ENCODE measurements around the gene EMB.
"Not testable (repeated sequence)": the region's sequence is repeated elsewhere in the genome, so short reads cannot be mapped to it uniquely, and the experiment has no call there.

Gene EMB

DNA sequence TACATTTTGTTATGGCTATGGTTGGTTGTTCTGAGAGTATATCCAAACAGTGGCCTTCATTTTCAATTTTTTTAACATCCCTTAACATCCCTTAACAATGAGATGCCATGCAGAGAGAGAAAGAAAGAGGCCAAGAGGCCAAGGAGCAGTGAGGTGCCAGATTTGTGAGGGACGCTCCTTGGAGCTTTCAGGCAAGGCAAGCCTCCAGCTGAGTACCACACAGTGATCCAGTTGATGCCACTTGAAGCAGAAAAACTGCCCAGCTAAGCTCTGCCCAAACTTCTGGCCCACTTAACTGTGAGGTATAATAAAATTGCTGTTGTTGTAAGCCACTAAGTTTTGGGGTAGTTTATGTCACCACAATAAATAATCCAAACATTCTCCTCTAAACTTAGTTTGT lies 22.6 kb upstream of the EMB start:
- Histone ChIP-seq H3K9ac (no peak overlapping the region), H3K4me1 (ENCODE audit: low read depth, poor library complexity, severe bottlenecking) (no peaks in the 10 kb centered on the region), H3K36me3 (ENCODE audit: insufficient read depth) (no peaks in the 10 kb centered on the region), H3K4me3 (IDR thresholded peaks at IDR 0.05; ENCODE audit: insufficient read depth, low read depth, low read length) (no peak overlapping the region), H3K27me3 (ENCODE audit: insufficient read depth, low read depth) (no peaks in the 10 kb centered on the region), H4K20me1 (ENCODE audit: insufficient read depth) (no peaks in the 10 kb centered on the region), H3K4me2 (no peak overlapping the region), H3K27ac (no peak overlapping the region), H2AFZ (ENCODE audit: low read depth) (no peak overlapping the region), H3K79me2 (ENCODE audit: insufficient read depth, low read depth) (no peaks in the 10 kb centered on the region)
- TF ChIP-seq, protein P1, sequence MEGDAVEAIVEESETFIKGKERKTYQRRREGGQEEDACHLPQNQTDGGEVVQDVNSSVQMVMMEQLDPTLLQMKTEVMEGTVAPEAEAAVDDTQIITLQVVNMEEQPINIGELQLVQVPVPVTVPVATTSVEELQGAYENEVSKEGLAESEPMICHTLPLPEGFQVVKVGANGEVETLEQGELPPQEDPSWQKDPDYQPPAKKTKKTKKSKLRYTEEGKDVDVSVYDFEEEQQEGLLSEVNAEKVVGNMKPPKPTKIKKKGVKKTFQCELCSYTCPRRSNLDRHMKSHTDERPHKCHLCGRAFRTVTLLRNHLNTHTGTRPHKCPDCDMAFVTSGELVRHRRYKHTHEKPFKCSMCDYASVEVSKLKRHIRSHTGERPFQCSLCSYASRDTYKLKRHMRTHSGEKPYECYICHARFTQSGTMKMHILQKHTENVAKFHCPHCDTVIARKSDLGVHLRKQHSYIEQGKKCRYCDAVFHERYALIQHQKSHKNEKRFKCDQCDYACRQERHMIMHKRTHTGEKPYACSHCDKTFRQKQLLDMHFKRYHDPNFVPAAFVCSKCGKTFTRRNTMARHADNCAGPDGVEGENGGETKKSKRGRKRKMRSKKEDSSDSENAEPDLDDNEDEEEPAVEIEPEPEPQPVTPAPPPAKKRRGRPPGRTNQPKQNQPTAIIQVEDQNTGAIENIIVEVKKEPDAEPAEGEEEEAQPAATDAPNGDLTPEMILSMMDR (conservative IDR thresholded peaks at IDR 0.05; ENCODE audit: low read depth, low read length): no peak

DNA sequence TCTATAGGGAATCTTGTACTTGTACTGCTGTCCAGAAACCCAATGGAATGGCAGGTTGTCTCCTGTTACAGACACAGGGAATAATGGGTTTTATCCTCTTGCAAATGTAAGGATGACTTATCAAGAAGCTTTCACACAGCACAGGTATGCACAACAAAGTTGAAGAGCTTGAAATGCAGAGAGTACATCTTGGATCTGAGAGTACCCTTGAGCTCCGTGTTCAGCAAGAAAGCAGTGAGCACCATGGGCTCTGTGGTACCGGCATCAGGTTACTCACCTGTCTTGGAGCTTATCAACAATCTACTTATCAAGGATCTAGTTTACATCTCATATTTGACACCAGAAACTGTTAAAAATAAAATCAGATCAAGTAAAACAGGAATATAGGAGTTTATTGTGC lies 22.0 kb upstream of the EMB start:
- no peaks in the 10 kb centered on the region for H3K4me1 ChIP-seq (ENCODE audit: low read depth, poor library complexity, severe bottlenecking)
- H4K20me1 ChIP-seq (ENCODE audit: insufficient read depth): no peaks in the 10 kb centered on the region
- TF ChIP-seq, protein P1 (conservative IDR thresholded peaks at IDR 0.05; ENCODE audit: low read depth, low read length): no peak
- H3K4me3 ChIP-seq (IDR thresholded peaks at IDR 0.05; ENCODE audit: insufficient read depth, low read depth, low read length): no peak overlapping the region
- H3K27ac ChIP-seq: no peak overlapping the region
- H2AFZ ChIP-seq (ENCODE audit: low read depth): no peak overlapping the region
- no peak overlapping the region for H3K9ac ChIP-seq
- no peaks in the 10 kb centered on the region for H3K36me3 ChIP-seq (ENCODE audit: insufficient read depth)
- H3K79me2 ChIP-seq (ENCODE audit: insufficient read depth, low read depth): no peaks in the 10 kb centered on the region
- no peak overlapping the region for H3K4me2 ChIP-seq
- no peaks in the 10 kb centered on the region for H3K27me3 ChIP-seq (ENCODE audit: insufficient read depth, low read depth)

DNA sequence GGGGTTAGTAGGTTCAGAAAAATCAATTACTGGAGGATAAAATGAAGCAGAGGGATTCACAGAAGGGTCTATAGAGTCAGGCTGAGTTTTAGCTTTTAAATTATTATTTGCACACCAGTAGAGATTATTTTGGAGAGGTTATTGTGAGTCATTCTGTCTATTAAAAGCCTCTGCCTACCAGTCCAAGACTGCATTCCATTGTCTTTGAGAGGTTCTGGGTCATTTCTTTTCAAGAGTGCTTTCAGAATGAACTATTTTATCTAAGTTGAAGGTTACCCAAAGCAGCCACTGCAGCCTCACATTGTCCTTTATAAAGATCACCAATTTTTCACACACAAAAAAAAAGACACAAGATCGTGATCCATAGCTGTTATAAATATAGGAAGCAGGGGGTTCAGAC lies 21.5 kb upstream of the EMB start:
- not testable (repeated sequence) for H3K4me1 ChIP-seq (ENCODE audit: low read depth, poor library complexity, severe bottlenecking); H2AFZ ChIP-seq (ENCODE audit: low read depth); H3K27me3 ChIP-seq (ENCODE audit: insufficient read depth, low read depth); H3K36me3 ChIP-seq (ENCODE audit: insufficient read depth); H3K27ac ChIP-seq; H4K20me1 ChIP-seq (ENCODE audit: insufficient read depth); H3K79me2 ChIP-seq (ENCODE audit: insufficient read depth, low read depth); H3K9ac ChIP-seq; H3K4me3 ChIP-seq (IDR thresholded peaks at IDR 0.05; ENCODE audit: insufficient read depth, low read depth, low read length); H3K4me2 ChIP-seq

DNA sequence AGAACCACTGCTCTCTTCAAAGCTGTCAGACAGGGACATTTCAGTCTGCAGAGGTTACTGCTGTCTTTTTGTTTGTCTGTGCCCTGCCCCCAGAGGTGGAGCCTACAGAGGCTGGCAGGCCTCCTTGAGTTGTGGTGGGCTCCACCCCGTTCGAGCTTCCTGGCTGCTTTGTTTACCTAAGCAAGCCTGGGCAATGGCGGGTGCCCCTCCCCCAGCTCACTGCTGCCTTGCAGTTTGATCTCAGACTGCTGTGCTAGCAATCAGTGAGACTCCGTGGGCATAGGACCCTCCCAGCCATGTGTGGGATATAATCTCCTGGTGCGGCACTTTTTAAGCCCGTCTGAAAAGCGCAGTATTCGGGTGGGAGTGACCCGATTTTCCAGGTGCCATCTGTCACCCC lies 17.3 kb upstream of the EMB start:
- not testable (repeated sequence) for H3K4me3 ChIP-seq (IDR thresholded peaks at IDR 0.05; ENCODE audit: insufficient read depth, low read depth, low read length); H3K36me3 ChIP-seq (ENCODE audit: insufficient read depth); H3K27me3 ChIP-seq (ENCODE audit: insufficient read depth, low read depth); H3K4me1 ChIP-seq (ENCODE audit: low read depth, poor library complexity, severe bottlenecking); H3K9ac ChIP-seq; H3K79me2 ChIP-seq (ENCODE audit: insufficient read depth, low read depth); H4K20me1 ChIP-seq (ENCODE audit: insufficient read depth); H3K27ac ChIP-seq; H2AFZ ChIP-seq (ENCODE audit: low read depth); H3K4me2 ChIP-seq

DNA sequence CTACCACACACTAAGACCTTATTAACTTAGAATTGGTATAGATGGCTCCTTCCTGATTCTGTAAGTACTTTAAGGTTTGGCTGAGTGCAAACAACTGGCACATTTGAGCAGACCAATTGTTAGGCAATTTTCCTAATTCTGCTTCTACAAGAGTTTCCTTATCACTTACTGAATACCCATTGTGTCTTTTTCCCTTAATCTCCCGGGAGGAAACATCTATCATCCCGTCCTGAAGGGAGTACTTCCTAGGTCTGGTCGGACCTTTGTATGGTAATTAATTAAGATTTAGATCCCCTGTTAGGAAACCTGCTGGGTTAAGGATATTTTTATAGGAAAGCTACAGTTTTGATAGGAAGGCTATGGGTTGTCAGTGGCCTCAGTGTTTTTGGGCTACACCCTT lies 8.2 kb upstream of the EMB start:
- not testable (repeated sequence) for H4K20me1 ChIP-seq (ENCODE audit: insufficient read depth); H2AFZ ChIP-seq (ENCODE audit: low read depth); H3K9ac ChIP-seq; H3K27ac ChIP-seq; H3K4me3 ChIP-seq (IDR thresholded peaks at IDR 0.05; ENCODE audit: insufficient read depth, low read depth, low read length); H3K27me3 ChIP-seq (ENCODE audit: insufficient read depth, low read depth); H3K36me3 ChIP-seq (ENCODE audit: insufficient read depth); H3K79me2 ChIP-seq (ENCODE audit: insufficient read depth, low read depth); H3K4me2 ChIP-seq
- peaks cover 13% of the 10 kb centered on the region for H3K4me1 ChIP-seq (ENCODE audit: low read depth, poor library complexity, severe bottlenecking)

DNA sequence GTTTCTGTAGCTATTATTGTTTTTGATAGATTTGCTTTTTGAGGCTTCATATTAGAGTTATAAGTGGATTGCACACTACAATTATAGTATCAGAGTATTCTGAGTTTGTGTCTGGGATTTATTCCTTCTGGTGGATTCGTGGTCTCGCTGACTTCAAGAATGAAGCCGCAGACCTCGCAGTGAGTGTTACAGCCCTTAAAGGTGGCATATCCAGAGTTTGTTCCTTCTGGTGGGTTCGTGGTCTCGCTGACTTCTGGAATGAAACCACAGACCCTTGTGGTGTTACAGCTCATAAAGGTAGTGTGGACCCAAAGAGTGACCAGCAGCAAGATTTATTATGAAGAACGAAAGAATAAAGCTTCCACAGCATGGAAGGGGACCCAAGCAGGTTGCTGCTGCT lies 6.9 kb upstream of the EMB start:
- no peak overlapping the region for H3K9ac ChIP-seq
- no peaks in the 10 kb centered on the region for H3K36me3 ChIP-seq (ENCODE audit: insufficient read depth)
- H3K4me3 ChIP-seq (IDR thresholded peaks at IDR 0.05; ENCODE audit: insufficient read depth, low read depth, low read length): no peak overlapping the region
- H3K4me2 ChIP-seq: no peak overlapping the region
- no peak overlapping the region for H3K27ac ChIP-seq
- no peaks in the 10 kb centered on the region for H4K20me1 ChIP-seq (ENCODE audit: insufficient read depth)
- H3K27me3 ChIP-seq (ENCODE audit: insufficient read depth, low read depth): no peaks in the 10 kb centered on the region
- H3K4me1 ChIP-seq (ENCODE audit: low read depth, poor library complexity, severe bottlenecking): peaks cover 19% of the 10 kb centered on the region
- H3K79me2 ChIP-seq (ENCODE audit: insufficient read depth, low read depth): no peaks in the 10 kb centered on the region
- no peak overlapping the region for H2AFZ ChIP-seq (ENCODE audit: low read depth)
- TF ChIP-seq, protein P1 (conservative IDR thresholded peaks at IDR 0.05; ENCODE audit: low read depth, low read length): no peak
